ENCODE results near the gene DCLK2.

- TF ChIP-seq CTCF (IDR thresholded peaks at IDR 0.05) (no peak), EZH2 (IDR thresholded peaks at IDR 0.05; ENCODE audit: borderline replicate concordance, insufficient read depth, low read depth, low read length, poor library complexity, severe bottlenecking) (no peak)
Measured at GRCh38 chr4:150212485-150212884, 134.2 kb downstream of the DCLK2 start.
